MM.1S (cell line): ENCODE data around the gene PDSS2.

Source experiments
- EZH2 ChIP-seq: fragments of 300-600 bp; sonication (generic); optimal IDR thresholded peaks from 2 replicates; pipeline ENCODE3; 2017; ENCODE audit warnings: low read depth, mild to moderate bottlenecking, antibody characterized with exemption, low read length, mixed read lengths
- EZH2phosphoT487 ChIP-seq: fragments of 300-600 bp; sonication (generic); IDR thresholded peaks from 2 replicates; pipeline ENCODE4 v1.6.1; 2018; ENCODE audit warnings: antibody characterized with exemption, low read length
- TF ChIP-seq, protein P1 (sequence below): fragments of 300-600 bp; sonication (generic); IDR thresholded peaks from 2 replicates; pipeline ENCODE4 v1.5.1; 2016; ENCODE audit warnings: antibody characterized with exemption, low read length, mixed read lengths

DNA sequence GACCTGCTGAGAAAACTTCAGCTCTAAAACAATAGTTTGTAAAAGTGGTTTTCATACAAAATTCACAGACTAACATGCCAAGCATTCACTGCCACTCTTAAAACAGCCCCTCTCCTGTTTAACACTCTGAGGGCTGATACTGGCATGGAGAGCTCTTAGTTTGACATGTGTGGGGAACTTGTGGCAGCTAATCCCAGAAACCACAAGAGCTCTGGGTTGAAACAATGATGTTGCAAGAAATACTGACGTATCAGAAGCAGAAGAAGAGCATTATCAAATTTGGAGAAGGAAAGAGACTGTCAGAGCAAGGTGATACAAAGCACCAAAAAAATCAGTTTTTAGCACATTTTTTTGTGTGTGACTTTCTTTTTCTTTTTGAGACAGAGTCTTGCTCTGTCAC, 349.2 kb downstream of the PDSS2 start:
- TF ChIP-seq, protein P1, sequence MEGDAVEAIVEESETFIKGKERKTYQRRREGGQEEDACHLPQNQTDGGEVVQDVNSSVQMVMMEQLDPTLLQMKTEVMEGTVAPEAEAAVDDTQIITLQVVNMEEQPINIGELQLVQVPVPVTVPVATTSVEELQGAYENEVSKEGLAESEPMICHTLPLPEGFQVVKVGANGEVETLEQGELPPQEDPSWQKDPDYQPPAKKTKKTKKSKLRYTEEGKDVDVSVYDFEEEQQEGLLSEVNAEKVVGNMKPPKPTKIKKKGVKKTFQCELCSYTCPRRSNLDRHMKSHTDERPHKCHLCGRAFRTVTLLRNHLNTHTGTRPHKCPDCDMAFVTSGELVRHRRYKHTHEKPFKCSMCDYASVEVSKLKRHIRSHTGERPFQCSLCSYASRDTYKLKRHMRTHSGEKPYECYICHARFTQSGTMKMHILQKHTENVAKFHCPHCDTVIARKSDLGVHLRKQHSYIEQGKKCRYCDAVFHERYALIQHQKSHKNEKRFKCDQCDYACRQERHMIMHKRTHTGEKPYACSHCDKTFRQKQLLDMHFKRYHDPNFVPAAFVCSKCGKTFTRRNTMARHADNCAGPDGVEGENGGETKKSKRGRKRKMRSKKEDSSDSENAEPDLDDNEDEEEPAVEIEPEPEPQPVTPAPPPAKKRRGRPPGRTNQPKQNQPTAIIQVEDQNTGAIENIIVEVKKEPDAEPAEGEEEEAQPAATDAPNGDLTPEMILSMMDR = no peak
- TF ChIP-seq EZH2phosphoT487 (no peak), EZH2 (no peak)
